ENCODE results near the gene SYK.

SYK gene

DNA sequence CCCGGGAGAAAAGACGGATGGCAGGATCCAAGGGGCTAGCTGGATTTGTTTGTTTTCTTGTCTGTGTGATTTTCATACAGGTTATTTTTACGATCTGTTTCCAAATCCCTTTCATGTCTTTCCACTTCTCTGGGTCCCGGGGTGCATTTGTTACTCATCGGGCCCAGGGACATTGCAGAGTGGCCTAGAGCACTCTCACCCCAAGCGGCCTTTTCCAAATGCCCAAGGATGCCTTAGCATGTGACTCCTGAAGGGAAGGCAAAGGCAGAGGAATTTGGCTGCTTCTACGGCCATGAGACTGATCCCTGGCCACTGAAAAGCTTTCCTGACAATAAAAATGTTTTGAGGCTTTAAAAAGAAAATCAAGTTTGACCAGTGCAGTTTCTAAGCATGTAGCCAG, 94.2 kb downstream of the SYK start:
- no peak overlapping the region for H3K9ac ChIP-seq (ENCODE audit: low read depth, low read length)
- H3K36me3 ChIP-seq (ENCODE audit: insufficient read depth, low read length): no peaks in the 10 kb centered on the region
- H3K4me1 ChIP-seq (ENCODE audit: insufficient read depth, low read length): peaks cover 20% of the 10 kb centered on the region
- no peaks in the 10 kb centered on the region for H3K9me3 ChIP-seq (ENCODE audit: control insufficient read depth, insufficient read depth, low read length)

DNA sequence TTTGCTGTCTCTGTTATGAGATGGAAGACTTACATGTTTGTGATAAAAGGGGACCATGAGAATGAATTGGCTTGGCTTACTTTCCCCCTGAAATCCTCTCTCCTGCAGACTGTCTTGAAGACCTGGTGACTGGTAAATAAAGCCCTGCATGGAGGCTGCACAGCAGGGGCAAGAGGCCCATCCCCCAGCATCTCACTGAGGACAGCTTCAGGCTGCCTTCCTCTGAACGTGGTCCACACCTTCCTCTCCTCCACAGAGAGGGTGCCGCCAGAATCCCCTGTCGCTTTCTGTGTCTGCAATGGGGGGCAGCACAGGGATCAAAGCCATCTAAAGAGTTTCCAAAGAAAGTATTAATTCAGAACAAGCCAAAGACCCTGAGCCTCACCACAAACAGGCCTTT, 94.6 kb downstream of the SYK start:
- Histone ChIP-seq H3K36me3 (ENCODE audit: insufficient read depth, low read length) (no peaks in the 10 kb centered on the region), H3K9me3 (ENCODE audit: control insufficient read depth, insufficient read depth, low read length) (no peaks in the 10 kb centered on the region), H3K4me1 (ENCODE audit: insufficient read depth, low read length) (peaks cover 19% of the 10 kb centered on the region), H3K9ac (ENCODE audit: low read depth, low read length) (no peak overlapping the region)

DNA sequence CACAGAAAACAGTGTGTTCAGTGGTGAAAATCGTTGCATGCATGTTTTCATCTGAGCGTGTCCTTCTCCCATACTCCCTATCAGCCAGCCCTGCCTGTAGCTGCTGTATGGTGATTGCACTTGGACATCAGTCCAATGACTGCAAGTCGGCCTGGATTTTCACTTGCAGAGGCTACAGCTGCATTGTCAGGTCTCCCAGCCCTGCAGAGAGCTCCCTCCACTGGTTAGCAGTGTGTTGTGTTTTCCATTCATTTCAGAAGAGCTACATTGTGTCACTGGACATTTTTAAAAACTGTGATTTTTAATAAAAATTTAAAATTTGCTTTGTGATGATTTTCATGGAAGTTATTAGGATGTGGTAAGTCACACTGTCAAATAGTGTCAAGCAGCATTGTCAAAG, 96.6 kb downstream of the SYK start:
- Histone ChIP-seq H3K9me3 (ENCODE audit: control insufficient read depth, insufficient read depth, low read length) (no peaks in the 10 kb centered on the region; the same call in none of the 2 replicates), H3K4me1 (ENCODE audit: insufficient read depth, low read length) (peaks cover 10% of the 10 kb centered on the region), H3K9ac (ENCODE audit: low read depth, low read length) (no peak overlapping the region), H3K36me3 (ENCODE audit: insufficient read depth, low read length) (no peaks in the 10 kb centered on the region)

DNA sequence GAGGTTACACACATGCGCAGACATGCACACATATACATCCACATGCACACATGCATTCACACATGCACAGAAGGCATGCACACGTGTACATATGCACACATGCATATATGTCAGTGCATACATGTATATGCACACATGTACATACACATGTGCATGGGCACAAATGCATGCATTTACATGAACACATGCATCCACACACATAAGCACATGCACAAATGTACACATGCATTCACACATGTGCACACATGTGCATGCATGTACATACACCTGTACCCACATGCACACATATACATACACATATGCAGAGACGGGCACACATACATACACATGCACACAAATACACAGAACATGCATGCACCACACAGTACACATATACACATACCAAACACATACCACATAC, 97.7 kb downstream of the SYK start:
- H3K9ac ChIP-seq (ENCODE audit: low read depth, low read length): no peak overlapping the region
- H3K4me1 ChIP-seq (ENCODE audit: insufficient read depth, low read length): peaks cover 10% of the 10 kb centered on the region
- H3K36me3 ChIP-seq (ENCODE audit: insufficient read depth, low read length): no peaks in the 10 kb centered on the region
- H3K9me3 ChIP-seq (ENCODE audit: control insufficient read depth, insufficient read depth, low read length): no peaks in the 10 kb centered on the region; the same call in none of the 2 replicates

DNA sequence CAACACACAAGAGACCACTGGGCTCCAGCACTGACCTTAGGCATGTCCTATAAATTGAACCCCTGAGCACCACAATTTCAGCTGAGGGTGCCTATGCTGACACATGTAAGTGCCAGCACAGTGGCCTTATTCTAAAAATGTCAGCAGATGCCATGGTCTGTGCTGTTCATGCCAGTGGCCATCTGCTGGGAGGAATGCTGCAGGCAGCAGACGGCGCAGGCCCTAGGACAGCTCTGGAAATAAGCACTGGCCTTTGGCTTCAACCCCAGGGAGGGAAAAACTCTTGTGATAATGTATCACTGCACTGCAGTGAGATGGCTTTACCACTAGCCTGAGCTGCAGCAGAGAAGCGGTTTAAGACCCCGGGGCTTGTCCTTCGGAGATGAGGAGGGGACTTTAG, 98.5 kb downstream of the SYK start:
- Histone ChIP-seq H3K36me3 (ENCODE audit: insufficient read depth, low read length) (no peaks in the 10 kb centered on the region), H3K4me1 (ENCODE audit: insufficient read depth, low read length) (peaks cover 10% of the 10 kb centered on the region), H3K9ac (ENCODE audit: low read depth, low read length) (no peak overlapping the region), H3K9me3 (ENCODE audit: control insufficient read depth, insufficient read depth, low read length) (no peaks in the 10 kb centered on the region; the same call in none of the 2 replicates)

DNA sequence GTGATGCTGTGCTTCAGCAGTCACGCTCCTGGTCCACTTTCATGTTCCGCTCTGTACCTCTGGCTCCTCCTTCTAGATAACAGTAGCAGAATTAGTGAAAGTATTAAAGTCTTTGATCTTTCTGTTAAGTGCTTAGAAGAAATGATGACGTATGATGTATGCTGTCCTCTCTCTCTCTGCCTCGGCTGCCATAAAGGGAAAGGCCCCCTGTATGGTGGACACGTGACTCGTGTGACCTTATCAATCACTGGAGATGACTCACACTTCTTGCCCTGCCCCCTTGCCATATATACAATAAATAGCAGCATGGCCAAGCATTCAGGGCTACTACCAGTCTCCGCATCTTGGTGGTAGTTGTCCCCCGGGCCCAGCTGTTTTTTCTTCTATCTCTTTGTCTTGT, 100.3 kb downstream of the SYK start:
- no peak overlapping the region for H3K9ac ChIP-seq (ENCODE audit: low read depth, low read length)
- H3K4me1 ChIP-seq (ENCODE audit: insufficient read depth, low read length): no peaks in the 10 kb centered on the region
- H3K36me3 ChIP-seq (ENCODE audit: insufficient read depth, low read length): no peaks in the 10 kb centered on the region
- no peaks in the 10 kb centered on the region; the same call in none of the 2 replicates for H3K9me3 ChIP-seq (ENCODE audit: control insufficient read depth, insufficient read depth, low read length)

DNA sequence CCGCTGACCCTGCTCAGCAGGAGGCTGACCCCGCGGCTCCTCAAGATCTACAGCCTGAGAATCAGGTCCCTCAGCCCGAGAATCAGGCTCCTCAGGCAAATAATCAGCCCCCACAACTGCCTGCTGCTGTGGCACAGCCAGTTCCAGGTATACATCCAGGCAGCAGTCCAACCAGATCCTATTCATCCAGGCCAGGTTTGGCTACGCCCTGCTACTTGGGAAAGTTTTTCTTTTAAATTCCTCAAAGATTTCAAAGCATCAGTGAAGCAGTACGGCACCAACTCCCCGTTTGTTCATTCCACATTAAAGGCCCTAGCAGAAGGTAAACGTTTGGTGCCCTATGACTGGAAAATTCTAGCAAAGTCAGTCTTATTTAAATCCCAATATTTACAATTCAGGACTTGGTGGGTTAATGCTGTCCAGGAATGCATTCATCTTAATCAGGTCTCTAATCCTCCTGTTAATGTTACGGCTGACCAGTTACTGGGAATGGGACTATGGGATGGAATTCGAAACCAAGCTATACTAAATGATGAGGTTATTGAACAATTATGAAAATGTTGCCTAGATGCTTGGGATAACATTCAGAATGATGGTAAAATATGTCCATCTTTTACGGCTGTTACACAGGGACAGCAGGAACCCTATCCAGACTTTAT, 102.3 kb downstream of the SYK start:
- Histone ChIP-seq H3K9ac (ENCODE audit: low read depth, low read length) (no peak overlapping the region), H3K9me3 (ENCODE audit: control insufficient read depth, insufficient read depth, low read length) (no peaks in the 10 kb centered on the region; the same call in none of the 2 replicates)

DNA sequence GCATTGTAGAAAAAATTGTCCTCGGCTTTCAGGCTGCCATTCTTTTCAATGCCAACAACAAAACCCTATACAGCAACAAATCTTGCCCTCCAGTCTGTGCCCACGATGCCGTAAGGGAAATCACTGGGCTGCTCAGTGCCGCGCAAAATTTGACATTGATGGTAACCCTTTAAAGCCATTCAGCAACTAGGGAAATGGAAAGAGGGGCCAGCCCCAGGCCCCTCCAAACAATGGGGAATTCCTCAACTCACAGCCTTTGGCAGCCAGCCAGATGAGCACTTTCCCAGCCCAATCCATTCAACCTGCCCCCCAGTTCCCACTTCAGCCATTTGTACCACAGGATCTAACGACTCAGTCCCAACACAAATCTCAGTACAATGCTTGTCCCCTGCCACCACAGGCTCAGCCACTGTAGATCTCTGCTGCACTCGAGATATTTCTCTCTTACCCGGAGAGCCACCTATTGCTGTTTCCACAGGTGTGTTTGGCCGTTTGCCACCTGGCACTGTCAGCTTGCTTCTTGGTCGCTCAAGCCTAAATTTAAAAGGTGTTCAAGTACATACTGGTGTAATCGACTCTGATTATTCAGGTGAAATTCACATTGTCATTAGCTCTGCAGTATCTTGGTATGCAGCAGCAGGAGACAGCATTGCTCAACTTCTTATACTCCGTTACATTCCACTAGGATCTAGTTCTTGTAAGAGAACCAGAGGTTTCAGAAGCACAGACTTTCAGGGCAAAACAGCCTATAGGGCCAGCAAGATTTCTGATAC, 103.3 kb downstream of the SYK start:
- no peaks in the 10 kb centered on the region; the same call in none of the 2 replicates for H3K9me3 ChIP-seq (ENCODE audit: control insufficient read depth, insufficient read depth, low read length)
- no peak overlapping the region for H3K9ac ChIP-seq (ENCODE audit: low read depth, low read length)
- no peaks in the 10 kb centered on the region for H3K4me1 ChIP-seq (ENCODE audit: insufficient read depth, low read length)
- H3K36me3 ChIP-seq (ENCODE audit: insufficient read depth, low read length): no peaks in the 10 kb centered on the region

More for the DNA sequence above, 102.3 kb downstream of the SYK start:
- H3K4me1 ChIP-seq (ENCODE audit: insufficient read depth, low read length): no peaks in the 10 kb centered on the region
- no peaks in the 10 kb centered on the region for H3K36me3 ChIP-seq (ENCODE audit: insufficient read depth, low read length)

DNA sequence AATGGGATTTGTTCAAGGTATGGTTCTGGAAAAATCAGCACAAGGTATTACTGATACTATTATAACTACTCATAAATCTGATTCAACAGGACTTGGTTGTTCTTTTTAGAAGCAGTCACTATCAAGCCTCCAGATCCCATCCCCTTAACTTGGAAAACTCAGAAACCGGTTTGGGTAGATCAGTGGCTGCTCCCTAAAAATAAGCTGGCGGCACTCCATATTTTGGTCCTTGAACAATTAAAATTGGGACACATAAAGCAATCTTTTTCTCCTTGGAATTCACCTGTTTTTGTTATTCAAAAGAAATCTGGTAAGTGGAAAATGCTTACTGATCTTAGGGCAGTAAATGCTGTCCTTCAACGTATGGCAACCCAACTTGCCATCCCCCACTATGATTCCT, 104.2 kb downstream of the SYK start:
- no peaks in the 10 kb centered on the region for H3K4me1 ChIP-seq (ENCODE audit: insufficient read depth, low read length)
- no peaks in the 10 kb centered on the region; the same call in none of the 2 replicates for H3K9me3 ChIP-seq (ENCODE audit: control insufficient read depth, insufficient read depth, low read length)
- no peaks in the 10 kb centered on the region for H3K36me3 ChIP-seq (ENCODE audit: insufficient read depth, low read length)
- H3K9ac ChIP-seq (ENCODE audit: low read depth, low read length): no peak overlapping the region

DNA sequence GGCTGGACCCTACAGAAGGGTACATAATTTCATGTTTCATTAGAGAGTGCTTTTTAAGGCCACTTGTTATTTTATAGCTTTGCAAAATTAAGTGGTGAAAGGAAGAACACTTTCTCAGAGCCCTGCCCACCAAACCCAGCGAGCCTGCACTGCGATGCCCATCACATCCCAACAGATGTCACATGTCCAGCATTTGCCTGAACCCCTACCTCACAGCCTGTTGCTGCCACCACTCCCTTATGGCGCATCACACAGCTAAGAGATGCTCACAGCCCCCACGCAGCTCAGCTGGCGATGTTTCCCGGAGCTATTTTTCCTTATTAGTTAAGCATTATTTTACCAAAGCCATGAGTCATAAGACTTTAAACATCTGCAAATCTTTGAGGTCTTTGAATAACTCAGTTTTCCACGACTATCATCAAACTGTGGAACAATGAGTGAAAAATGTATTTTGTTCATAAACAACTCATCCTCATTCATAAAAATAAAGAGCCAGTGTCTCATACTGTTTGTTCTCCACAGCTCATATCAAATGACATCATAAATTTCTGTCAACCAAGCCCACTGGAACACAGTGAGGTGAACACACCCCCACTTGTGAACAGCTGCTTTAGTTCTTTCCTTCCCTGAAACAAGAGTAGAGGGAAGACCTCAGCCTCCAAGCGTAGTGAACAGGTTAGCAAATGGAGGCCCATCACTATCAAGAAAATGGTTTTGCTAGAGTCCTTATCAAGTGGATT, 104.9 kb downstream of the SYK start:
- no peaks in the 10 kb centered on the region for H3K4me1 ChIP-seq (ENCODE audit: insufficient read depth, low read length)
- H3K36me3 ChIP-seq (ENCODE audit: insufficient read depth, low read length): no peaks in the 10 kb centered on the region
- H3K9ac ChIP-seq (ENCODE audit: low read depth, low read length): no peak overlapping the region
- no peaks in the 10 kb centered on the region; the same call in none of the 2 replicates for H3K9me3 ChIP-seq (ENCODE audit: control insufficient read depth, insufficient read depth, low read length)

DNA sequence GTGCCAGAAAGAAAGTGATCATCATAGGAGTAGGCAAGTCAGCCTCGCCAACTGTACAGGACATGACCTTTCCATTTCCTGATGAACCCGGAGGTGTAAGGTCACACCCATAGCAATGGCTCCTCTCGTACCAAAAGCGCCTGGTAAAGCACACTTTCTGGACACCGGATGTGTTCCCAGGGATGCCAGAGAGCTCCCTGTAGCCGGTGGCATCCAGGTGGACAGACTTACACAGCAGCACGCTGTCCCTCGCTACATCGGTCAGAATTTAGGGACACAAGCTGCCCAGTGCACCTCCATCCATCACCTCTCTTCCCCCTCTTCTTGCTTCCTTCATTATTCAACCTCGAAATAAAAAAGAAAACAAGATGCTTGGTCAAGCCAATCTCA, 105.4 kb downstream of the SYK start:
- Histone ChIP-seq H3K4me1 (ENCODE audit: insufficient read depth, low read length) (no peaks in the 10 kb centered on the region), H3K36me3 (ENCODE audit: insufficient read depth, low read length) (no peaks in the 10 kb centered on the region), H3K9ac (ENCODE audit: low read depth, low read length) (no peak overlapping the region), H3K9me3 (ENCODE audit: control insufficient read depth, insufficient read depth, low read length) (no peaks in the 10 kb centered on the region; the same call in 1 of the 2 replicates)

DNA sequence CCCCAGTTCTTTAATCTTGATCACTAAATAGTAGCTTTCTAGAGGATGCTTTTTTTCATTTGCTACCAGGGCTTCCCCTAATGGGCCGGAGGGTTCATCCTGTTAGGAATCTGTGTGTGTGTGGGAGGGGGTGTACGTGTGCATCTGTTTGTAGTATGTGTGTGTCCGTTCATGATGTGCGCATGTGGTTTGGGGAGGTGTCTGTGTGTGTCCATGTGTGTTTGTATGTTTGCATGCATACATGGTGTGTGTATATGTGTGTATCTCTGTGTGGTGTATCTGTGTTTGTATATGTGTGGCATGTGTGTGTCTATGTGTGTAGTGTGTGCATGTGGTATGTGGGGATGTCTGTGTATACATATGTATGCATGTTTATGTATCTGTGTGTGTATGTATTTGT, 106.2 kb downstream of the SYK start:
- no peaks in the 10 kb centered on the region; the same call in 1 of the 2 replicates for H3K9me3 ChIP-seq (ENCODE audit: control insufficient read depth, insufficient read depth, low read length)
- H3K9ac ChIP-seq (ENCODE audit: low read depth, low read length): no peak overlapping the region
- H3K36me3 ChIP-seq (ENCODE audit: insufficient read depth, low read length): no peaks in the 10 kb centered on the region
- no peaks in the 10 kb centered on the region for H3K4me1 ChIP-seq (ENCODE audit: insufficient read depth, low read length)

DNA sequence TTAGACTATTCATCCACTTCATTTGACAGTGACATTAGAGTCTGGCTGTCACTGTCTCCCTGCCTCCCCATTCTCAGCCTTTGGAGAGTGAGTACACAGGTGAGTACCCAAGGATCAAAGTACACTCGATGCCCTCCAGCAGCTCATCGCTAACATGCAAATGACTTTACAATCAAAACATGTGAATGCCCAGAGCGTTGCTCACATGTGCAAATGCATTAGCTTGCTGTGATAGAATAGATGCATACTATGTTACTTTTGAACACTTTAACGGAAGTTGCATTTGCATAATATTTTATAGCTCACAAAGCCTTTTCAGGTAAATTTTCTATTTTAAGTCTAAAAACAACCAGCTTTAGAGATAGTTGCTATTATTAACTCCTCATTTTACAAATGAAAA, 107.6 kb downstream of the SYK start:
- no peaks in the 10 kb centered on the region for H3K9me3 ChIP-seq (ENCODE audit: control insufficient read depth, insufficient read depth, low read length)
- no peaks in the 10 kb centered on the region for H3K4me1 ChIP-seq (ENCODE audit: insufficient read depth, low read length)
- no peak overlapping the region for H3K9ac ChIP-seq (ENCODE audit: low read depth, low read length)
- H3K36me3 ChIP-seq (ENCODE audit: insufficient read depth, low read length): no peaks in the 10 kb centered on the region

DNA sequence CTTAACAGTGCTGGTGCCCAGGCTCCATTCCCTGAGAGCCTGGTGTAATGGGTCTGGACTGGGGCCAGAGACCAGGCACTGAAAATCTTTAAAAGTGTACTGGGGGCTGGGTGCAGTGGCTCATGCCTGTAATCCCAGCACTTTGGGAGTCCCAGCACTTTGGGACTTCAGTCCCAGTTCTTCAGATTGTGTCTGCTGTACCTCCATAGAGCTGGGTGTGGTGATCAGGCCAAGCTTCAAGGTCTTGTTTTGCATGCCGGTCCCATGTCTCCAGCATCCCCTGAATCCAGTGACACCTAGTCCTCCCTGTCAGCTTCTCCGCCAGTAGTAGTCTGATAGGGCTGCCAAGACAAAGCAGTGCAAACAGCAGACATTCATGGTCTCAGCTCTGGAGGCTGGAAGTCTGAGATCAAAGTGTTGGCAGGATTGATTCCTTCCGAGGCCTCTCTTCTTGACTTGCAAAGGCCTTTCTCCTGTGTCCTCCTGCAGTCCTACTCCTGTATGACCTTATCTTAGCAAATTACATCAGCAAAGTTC, 108.2 kb downstream of the SYK start:
- Histone ChIP-seq H3K36me3 (ENCODE audit: insufficient read depth, low read length) (no peaks in the 10 kb centered on the region), H3K9ac (ENCODE audit: low read depth, low read length) (no peak overlapping the region), H3K4me1 (ENCODE audit: insufficient read depth, low read length) (no peaks in the 10 kb centered on the region), H3K9me3 (ENCODE audit: control insufficient read depth, insufficient read depth, low read length) (no peaks in the 10 kb centered on the region)

Measured in ES-I3 (cell line).